ENCODE results near the gene CDC37. TPM values are rescaled to one million over a fixed set of nuclear protein-coding genes. Genes with fewer than 3 reads are reported as not detected.
A peak's percentile ranks its signal among the peaks of the same experiment; 100 is the strongest.
"Not testable (repeated sequence)": the region's sequence is repeated elsewhere in the genome, so short reads cannot be mapped to it uniquely, and the experiment has no call there.

CDC37 gene
- total RNA-seq, 1 donor from 2014 or later: 142 TPM

GRCh38 chr19:10412257-10412977 lies 9.1 kb upstream of the CDC37 start:
- peaks cover 2% of the 10 kb centered on the region for H3K27me3 Mint-ChIP-seq (ENCODE audit: insufficient read depth, low read depth)

GRCh38 chr19:10411224-10411623 lies 7.9 kb upstream of the CDC37 start:
- H3K4me1 ChIP-seq; H2AFZ ChIP-seq (replicated peaks); DNase-seq (ENCODE audit: low spot score); H3K27ac ChIP-seq; H3K4me2 ChIP-seq; H3K4me3 Mint-ChIP-seq; H3K9ac ChIP-seq; H3K36me3 Mint-ChIP-seq; H3F3A ChIP-seq (ENCODE audit: low read depth); H3K27me3 Mint-ChIP-seq (ENCODE audit: insufficient read depth, low read depth); H3K79me2 ChIP-seq (ENCODE audit: low read depth); H3K36me3 ChIP-seq; H3K27ac Mint-ChIP-seq; H3K9me3 ChIP-seq (ENCODE audit: low read depth); H3K4me3 ChIP-seq; H4K20me1 ChIP-seq (ENCODE audit: low read depth); H3K9me3 Mint-ChIP-seq: not testable (repeated sequence)
- H3K4me1 Mint-ChIP-seq: peaks cover 16% of the 10 kb centered on the region
- peaks cover 58% of the 10 kb centered on the region for H3K27me3 ChIP-seq

More at GRCh38 chr19:10412257-10412977, 9.1 kb upstream of the CDC37 start:
- Mint-ChIP-seq H3K36me3 (no peaks in the 10 kb centered on the region), H3K4me3 (no peak overlapping the region), H3K4me1 (peaks cover 23% of the 10 kb centered on the region), H3K27ac (no peak overlapping the region), H3K9me3 (peaks cover 3% of the 10 kb centered on the region)
- Histone ChIP-seq H3F3A (ENCODE audit: low read depth) (peaks cover 17% of the 10 kb centered on the region), H4K20me1 (ENCODE audit: low read depth) (peaks cover 7% of the 10 kb centered on the region), H3K4me3 (no peak overlapping the region), H3K9ac (no peak overlapping the region), H3K79me2 (ENCODE audit: low read depth) (no peaks in the 10 kb centered on the region), H3K9me3 (ENCODE audit: low read depth) (no peaks in the 10 kb centered on the region), H3K27ac (no peak overlapping the region), H2AFZ (replicated peaks) (no peak overlapping the region), H3K36me3 (no peaks in the 10 kb centered on the region), H3K4me1 (peaks cover under 1% of the 10 kb centered on the region), H3K4me2 (no peak overlapping the region), H3K27me3 (peaks cover 58% of the 10 kb centered on the region)
- no peak for DNase-seq (ENCODE audit: low spot score)
- no peak for TF ChIP-seq EZH2 (IDR thresholded peaks at IDR 0.05)

- Mint-ChIP-seq H3K27ac (peak overlapping the region; percentile 76), H3K9me3 (peaks cover under 1% of the 10 kb centered on the region), H3K4me3 (peak overlapping the region; percentile 55), H3K36me3 (no peaks in the 10 kb centered on the region), H3K4me1 (peaks cover 19% of the 10 kb centered on the region), H3K27me3 (ENCODE audit: insufficient read depth, low read depth) (peaks cover 12% of the 10 kb centered on the region)
- no peaks in the 10 kb centered on the region for H4K20me1 ChIP-seq (ENCODE audit: low read depth)
- no peaks in the 10 kb centered on the region for H3K4me1 ChIP-seq
- H3K27ac ChIP-seq: no peak overlapping the region
- no peak overlapping the region for H3K9ac ChIP-seq
- no peaks in the 10 kb centered on the region for H3K36me3 ChIP-seq
- H3F3A ChIP-seq (ENCODE audit: low read depth): peaks cover 21% of the 10 kb centered on the region
- H2AFZ ChIP-seq (replicated peaks): no peak overlapping the region
- H3K9me3 ChIP-seq (ENCODE audit: low read depth): no peaks in the 10 kb centered on the region
- H3K27me3 ChIP-seq: peaks cover 49% of the 10 kb centered on the region
- no peak overlapping the region for H3K4me2 ChIP-seq
- H3K79me2 ChIP-seq (ENCODE audit: low read depth): no peaks in the 10 kb centered on the region
- no peak overlapping the region for H3K4me3 ChIP-seq
- no peak for DNase-seq (ENCODE audit: low spot score)
- TF ChIP-seq EZH2phosphoT487 (IDR thresholded peaks at IDR 0.05) (no peak), EZH2 (IDR thresholded peaks at IDR 0.05) (no peak), CTCF (IDR thresholded peaks at IDR 0.05) (no peak)
These were observed 5.4 kb upstream of the CDC37 start for GRCh38 chr19:10408511-10409283.

- DNase-seq (ENCODE audit: low spot score): no peak
These were observed 3.8 kb upstream of the CDC37 start for GRCh38 chr19:10407096-10407495.

More at GRCh38 chr19:10407096-10407495, 3.8 kb upstream of the CDC37 start:
- Histone ChIP-seq H3K36me3 (no peaks in the 10 kb centered on the region), H4K20me1 (ENCODE audit: low read depth) (peaks cover 6% of the 10 kb centered on the region), H3K4me2 (no peak overlapping the region), H3K4me3 (no peak overlapping the region), H3K9ac (no peak overlapping the region), H3K9me3 (ENCODE audit: low read depth) (no peaks in the 10 kb centered on the region), H3F3A (ENCODE audit: low read depth) (peaks cover 23% of the 10 kb centered on the region), H3K79me2 (ENCODE audit: low read depth) (peaks cover 13% of the 10 kb centered on the region), H3K4me1 (peaks cover 4% of the 10 kb centered on the region), H3K27ac (no peak overlapping the region), H2AFZ (replicated peaks) (no peak overlapping the region), H3K27me3 (peaks cover 43% of the 10 kb centered on the region)
- no peaks in the 10 kb centered on the region for H3K9me3 Mint-ChIP-seq
- no peaks in the 10 kb centered on the region for H3K36me3 Mint-ChIP-seq
- H3K27ac Mint-ChIP-seq: no peak overlapping the region
- H3K4me1 Mint-ChIP-seq: peaks cover 23% of the 10 kb centered on the region
- no peak overlapping the region for H3K4me3 Mint-ChIP-seq
- TF ChIP-seq CTCF (IDR thresholded peaks at IDR 0.05) (no peak), EZH2 (IDR thresholded peaks at IDR 0.05) (no peak)
- peaks cover 12% of the 10 kb centered on the region for H3K27me3 Mint-ChIP-seq (ENCODE audit: insufficient read depth, low read depth)

Measured in neural progenitor cell (in vitro differentiated cells).